HG03432 (cell line): ENCODE data around the gene TMEM181.
"Not testable (repeated sequence)": the region's sequence is repeated elsewhere in the genome, so short reads cannot be mapped to it uniquely, and the experiment has no call there.

Experiments used
- ATAC-seq: cut with Tn5 transposase; IDR thresholded peaks from one replicate; pipeline ENCODE4 v1.9.1; 2021; ENCODE audit warnings: mild to moderate bottlenecking, moderate library complexity; ENCODE audit not compliant: unreplicated experiment

Gene TMEM181

DNA sequence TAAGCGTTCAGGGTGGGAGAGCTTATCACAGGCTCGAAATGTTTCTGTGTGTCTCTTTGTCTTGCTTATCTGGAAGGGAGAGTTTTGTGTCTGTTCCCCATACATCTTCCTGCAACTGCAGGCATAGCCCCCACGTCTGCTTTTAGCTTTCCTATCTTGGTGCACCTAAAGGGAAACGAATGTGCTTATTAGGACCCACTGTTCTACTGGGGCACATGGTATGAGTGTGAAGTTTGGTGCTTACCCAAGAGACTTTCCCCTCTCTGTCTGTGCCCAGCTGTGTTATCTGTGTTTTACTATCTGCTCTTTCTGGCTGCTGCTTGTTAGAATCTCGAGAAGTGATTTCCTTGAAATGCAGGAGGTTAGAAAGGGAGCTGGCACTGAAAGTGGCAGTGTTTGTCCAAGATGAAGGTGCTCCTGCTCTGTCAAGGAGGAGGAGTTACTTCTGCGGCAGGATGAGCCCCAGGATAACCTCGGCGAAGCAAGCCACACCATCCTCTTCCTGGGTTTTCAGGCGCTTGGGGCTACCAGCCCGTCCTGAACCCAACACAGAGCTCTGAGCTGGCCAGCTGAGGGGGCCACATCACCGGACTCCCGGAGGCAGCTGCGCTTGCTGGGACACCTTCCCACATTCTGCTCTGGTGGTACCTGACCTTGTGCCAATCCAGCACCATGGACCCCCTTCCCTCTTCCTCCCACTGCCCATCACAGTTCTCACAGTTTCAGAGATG, 61.2 kb downstream of the TMEM181 start:
- no peak for ATAC-seq

DNA sequence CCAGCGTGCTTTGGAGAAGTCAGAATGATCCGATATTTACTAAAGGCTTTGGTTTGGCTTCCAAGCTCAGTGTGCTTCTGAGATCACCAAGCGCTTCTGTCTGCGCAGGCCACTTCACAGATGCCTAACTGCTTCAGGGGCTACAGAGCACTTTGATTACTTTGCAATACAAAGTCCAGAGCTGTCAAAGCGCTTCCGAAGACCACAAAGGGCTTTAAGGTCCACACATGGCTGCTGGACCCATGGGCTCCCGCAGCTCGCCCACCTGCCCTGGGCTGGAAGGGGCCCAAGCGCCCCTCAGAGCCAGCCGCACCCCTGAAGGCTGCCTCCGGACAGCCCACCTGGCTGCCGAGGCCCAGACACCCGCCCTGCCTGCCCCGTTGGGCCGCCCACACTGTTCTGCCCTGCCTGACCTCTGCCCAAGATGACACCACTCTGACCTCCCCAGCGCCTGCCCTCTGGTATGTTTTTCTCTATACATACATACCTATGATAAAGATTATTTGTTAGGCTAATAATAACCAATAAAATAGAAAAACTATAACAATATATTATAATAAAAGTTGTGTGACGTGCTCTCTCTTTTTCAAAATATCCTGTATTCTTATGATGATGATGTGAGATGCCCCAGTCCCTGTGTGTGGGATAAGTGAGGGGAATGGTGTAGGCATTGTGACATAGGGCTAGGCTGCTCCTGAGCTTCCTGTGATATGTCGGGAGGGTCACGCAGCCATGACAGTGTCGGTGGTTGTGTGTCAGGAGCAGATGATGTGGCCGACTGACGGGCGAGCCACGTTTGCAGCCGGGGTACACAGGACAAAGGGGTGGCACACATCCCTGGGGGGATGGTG, 62.0 kb downstream of the TMEM181 start:
- no peak for ATAC-seq

DNA sequence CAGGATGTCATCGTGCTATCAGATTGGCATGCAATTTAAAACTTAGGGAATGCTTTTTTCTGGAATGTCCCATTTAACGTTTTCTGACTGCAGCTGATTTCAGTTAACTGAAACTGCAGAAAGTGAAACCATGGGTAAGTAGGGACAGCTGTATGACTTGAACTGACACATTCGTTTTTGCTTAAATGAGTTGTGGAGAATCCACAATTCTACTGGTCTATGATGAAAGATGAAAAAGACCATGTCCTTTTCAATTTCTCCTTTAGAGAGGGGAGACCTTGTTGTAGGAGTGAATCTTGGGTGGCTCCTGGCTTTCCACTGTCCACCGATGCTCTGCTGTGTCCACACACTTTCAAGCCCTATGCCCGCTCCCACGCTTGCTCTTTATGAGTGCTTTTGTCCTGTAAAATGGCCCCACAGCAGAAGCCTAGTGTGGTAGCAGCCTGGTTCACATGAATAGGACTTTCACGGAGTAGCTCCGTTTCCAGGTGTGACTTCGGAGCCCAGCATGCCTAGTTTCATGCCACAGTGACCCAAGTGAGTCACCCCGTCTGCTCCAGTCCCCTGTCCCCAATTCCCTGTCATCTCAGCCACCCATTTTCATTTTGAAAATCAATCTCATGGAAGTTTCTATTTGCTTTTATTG, 62.8 kb downstream of the TMEM181 start:
- ATAC-seq, result no peak

DNA sequence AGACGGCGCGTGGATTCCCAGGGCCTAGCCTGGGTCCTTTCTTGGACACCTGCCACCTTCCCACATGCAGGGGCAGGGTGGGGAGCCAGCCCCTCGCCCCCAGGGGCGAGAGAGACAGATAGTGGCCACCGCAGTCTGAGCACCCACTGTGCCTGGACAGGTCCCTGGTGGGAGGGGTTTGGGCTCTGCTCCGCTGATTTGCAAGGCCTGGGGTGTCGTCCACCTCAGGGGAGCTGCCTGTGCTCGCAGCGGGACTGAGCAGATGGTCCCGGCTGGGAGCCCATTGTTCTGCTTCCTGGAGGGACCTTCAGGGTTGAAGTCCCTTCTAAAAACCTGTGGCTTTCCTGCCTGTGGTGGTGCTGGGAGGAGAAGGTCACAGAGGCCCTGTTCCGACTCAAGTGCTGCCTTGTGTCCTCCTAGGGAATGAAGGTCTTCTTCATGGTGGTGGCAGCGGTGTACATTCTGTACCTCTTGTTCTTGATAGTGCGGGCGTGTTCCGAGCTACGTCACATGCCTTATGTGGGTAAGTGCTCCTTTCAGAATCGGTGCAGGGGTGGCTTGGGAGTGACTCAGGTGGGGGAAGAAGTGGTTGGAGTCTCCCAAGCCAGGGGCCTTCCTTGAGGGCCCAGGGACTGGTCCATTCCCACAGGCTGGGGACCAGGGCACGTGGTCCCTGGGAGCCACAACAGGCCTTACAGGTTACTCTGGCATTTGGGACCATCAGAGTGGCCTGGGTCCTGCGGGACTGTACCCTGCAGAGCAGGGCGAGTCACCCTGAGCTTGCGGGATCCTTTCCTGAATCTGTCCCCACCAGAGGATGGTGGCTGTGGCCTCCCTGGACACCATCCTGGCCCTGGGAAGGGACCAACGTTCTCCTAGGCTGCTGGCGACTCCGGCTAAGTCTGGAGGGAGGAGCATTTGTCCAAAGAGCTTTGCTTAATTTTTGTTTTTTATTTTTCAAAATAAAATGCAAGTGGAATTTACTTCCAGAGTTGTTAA, 65.1 kb downstream of the TMEM181 start:
- no peak for ATAC-seq

DNA sequence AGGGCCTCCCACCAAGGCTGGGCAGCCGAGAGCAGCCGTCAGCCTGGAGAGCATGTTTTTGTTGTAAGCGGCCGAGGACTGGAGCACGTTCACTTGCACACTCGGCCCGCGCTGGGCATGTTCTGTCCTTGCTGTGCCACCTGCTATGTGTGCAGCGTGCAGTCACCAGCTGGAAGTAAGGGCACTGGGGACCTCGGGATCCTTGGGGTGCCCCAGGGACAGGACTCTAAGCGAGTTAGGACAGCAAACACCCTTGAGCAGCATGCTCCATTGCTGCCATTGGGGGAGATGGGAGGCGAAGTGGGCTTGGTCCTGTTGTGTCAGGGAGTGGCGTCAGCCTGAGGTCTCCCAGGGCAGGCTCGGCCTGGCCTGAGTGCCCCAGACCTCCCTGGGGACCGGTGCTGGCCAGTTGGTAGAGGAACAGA, 66.0 kb downstream of the TMEM181 start:
- ATAC-seq, result no peak

DNA sequence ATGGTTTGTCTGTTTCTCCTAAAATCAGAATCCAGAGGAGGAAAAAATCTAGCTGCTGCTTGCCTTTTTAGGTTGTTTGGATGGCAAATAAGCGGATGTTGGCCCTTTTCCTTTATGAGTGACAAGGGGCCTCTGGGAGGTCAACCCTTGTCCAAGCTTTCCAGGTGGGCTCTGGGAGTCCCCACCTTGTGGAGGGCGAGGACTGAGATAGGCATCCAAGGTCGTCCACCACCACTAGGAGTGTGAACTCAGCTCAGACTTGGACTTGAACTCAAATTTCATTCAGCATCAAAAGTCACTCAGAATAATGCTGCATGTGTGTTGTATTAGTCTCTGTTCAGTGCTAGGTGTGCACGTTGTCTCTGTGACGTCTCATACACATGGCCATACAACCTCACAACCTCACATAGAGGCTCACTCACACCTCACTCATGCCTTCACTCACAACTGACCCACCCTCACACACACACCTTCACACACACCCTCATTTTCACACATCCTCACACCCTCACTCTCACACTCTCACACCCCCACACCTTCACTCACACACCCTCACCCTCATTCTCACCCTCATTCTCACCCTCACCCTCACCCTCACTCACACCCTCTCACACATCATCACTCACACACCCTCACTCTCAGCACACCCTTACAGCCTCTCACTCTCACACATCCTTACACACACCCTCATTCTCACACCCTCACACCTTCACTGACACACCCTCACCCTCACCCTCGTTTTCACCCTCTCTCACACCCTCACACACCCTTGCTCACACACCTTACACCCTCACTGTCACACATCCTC, 66.7 kb downstream of the TMEM181 start:
- no peak for ATAC-seq

DNA sequence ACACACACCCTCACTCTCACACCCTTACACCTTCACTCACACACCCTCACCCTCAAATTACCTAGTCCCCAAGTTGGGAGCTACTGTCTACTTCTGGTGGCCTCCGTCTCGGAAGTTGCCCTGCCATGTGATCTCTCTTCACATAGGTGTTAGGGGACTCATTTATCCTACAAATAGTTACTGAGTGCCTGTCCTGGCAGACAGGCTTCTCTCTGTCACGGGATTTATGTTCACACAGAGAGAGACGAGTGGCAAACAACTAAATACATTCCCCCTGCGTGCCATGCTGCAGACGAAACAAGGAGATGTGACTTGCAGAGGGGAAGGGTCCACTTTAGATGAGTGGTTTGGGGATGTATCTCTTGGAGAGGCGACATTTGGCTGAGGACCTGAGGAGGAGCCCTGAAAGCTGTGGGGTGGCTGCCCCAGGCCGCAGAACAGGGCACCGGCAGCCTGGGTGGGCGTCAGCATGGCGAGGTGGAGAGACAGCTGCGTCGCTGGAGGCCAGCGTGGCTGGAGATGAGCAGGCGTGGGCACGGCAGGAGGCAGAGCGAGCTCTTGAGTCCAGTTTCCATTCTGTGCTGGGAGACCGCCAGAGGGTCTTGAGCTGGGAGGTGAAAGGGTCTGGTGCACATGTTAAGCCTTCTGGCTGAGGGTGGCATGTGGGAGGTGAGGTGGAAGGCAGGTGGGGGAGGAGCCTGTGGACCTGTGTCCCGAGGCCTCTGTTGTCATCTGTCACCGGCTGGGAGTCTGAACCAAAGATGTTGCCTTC, 67.5 kb downstream of the TMEM181 start:
- ATAC-seq, result no peak

DNA sequence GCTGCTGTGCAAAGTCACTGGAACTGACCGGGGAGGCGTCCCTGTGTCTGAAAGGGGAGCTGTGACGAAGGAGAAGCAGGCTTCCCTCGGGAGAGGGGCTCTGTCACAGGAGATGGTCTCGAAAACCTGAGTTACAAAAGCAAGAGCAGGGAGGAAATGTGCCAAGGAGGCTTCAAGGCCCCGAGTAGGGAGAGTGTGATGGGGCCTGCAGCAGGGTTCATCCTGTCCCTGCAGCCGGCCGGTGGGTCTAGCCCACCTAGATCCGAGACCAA, 68.0 kb downstream of the TMEM181 start:
- no peak for ATAC-seq

DNA sequence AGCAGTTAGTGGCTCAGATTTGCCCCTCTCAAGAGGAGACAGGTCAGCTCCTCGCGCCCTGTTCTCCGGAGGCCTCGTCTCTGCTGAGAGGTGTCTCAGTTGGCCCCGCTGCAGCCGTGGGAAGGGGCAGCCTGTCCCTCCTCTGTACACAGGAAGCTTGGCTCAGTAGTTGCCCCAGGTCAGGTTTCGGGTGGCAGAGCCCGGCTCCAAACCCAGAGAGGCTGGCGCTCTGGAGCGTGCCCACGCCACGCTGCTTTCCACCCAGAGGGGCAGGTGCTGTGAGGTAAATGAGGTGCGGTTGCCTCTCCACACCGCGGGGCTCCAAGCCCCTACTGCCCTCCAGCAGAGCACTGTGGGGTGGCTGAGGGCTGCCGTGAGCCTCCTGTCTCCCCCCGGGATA, 68.7 kb downstream of the TMEM181 start:
- no peak for ATAC-seq

DNA sequence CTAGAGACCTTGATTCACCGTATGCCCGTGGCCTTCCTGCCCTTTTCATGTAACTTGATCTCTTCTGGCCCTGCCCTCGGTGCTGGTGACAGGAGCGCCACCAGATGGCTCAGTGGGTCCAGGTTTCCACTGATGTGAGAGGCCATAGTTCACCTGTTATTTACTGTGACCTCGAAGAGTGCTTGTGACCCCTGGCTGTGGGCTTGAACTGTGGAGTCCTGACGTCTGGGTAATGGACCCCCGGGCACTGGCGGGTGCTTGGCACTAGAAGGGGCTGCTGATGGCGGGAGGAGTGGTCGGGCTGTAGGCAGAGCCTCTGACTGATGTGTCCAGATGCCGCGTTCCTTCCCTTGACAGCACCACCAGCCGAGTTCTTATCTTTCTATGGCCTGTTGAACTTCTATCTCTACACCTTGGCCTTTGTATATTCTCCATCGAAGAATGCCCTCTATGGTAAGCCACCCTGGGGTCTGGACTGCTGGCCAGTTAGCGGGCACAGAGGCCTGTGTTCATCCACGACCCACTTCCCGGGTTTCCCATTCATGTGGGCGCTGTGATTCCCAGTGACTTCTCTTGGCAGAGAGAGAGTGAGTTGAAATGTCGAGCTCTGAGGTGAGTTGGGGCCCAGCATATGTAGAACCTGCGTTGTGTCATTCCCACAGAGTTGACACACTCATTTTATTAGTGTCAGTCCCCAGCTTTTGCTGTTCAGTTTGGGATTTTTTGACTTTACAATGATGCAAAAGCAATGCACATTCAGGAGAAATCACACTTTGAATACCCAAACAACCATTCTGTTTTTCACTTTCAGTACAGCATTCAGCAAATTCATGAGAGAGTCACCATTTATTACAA, 69.7 kb downstream of the TMEM181 start:
- ATAC-seq, result no peak

DNA sequence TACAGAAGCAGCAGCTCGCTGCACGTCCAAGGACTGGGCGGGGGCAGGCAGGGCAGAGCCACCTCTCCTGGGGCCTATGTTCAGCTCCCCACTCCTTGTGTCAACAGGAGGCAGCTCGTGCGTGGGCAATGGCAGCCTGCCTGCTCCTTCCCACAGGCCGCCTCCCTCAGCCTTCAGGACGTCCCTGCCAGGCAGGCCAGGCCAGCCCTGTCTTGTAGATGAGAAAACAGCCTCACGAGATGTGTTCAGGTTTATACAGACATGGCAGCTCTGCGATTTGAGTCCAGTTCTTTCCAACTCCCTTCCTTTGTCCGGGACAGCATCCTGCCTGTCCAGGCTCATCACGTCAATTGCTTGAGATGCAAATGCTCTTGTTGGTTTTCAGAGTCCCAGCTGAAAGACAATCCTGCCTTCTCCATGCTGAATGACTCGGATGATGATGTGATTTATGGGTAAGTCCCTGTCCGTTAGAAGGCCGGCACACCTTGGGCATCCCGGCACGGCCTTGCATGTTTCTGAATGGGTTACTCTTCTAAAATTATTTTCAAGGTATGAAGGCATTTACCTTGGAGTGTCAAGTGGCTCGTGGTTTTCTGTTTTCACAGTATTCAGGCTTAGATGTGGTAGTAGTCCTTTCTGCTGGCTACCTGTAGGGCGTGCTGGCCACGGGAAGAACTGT, 71.2 kb downstream of the TMEM181 start:
- ATAC-seq, result no peak

DNA sequence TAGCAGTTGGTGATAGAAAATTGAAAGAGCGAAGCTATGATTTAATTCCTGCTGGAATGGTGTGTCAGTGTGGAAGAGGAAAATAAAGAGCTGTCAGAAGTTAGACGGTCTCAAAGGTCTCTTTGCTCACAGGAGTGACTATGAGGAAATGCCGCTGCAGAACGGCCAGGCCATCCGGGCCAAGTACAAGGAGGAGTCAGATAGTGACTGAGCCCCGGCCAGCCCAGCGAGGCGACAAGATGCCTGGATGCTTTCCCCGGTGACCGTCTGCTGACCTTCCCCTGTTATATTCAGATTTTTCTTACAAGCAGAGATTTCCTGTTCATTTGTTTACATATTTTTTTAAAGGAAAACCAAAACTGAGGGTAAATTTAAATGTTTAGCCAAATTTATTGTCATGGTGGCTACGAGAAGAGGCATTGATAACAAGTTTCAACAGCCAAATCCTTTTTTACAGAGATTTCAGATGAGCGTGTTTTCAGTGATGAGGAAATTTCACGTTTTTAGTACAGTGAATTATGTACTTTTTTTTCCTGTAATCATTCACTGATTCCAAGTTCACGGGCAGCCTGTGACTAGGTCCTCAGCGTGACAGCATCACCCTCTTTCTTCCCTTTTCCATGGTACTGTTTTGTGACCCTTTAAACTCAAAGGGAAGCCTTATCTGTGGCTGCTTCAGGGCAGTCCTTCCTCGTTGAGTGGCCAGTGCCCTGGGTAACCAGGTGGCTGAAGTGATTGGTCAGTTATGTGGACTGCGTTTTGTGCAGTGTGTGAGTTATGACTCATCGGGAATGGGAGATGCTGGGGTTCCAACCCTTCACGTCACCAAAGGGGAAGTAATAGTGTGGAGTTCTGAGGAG, 72.0 kb downstream of the TMEM181 start:
- no peak for ATAC-seq

DNA sequence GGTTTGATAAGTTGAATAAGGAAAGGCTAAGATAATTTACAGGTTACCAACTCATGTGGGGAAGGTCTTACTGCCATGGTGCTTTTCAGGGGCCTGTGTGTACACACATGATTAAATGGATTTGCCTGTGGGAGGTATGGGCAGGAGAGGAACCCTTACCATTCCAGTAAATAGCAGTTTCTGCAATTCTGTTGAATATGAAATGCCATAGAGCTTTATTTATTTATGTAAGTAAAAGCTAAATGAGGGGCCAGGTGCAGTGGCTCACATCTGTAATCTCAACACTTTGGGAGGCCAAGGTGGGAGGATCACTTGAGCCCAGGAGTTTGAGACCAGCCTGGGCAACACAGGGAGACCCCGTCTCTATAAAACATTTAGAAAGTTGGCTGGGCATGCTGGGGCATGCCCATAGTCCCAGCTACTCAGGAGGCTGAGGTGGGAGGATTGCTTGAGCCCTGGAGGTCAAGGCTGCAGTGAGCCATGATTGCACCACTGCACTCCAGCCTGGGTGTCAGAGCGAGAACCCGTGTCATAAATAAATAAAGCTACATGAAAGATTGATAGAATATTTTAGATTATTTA, 72.7 kb downstream of the TMEM181 start:
- not testable (repeated sequence) for ATAC-seq

DNA sequence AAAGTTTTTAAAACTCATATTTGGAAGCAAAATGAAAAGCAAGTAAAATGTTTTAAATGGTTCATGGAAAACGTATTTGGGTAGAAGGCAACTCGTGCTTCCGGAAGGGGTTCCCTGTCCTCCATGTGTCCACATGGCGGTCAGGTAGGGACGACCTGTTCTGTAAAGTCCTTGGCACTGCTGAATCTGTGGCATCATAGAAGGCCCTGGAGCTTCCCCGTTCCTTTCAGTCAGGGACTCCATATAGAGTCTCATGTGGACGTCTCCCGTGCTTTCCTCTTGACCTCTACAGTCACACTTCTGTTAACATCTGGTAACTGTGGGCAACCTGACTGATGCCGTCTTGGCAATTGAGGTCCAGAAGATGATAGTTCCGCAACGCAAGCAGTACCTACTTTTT, 73.2 kb downstream of the TMEM181 start:
- no peak for ATAC-seq

DNA sequence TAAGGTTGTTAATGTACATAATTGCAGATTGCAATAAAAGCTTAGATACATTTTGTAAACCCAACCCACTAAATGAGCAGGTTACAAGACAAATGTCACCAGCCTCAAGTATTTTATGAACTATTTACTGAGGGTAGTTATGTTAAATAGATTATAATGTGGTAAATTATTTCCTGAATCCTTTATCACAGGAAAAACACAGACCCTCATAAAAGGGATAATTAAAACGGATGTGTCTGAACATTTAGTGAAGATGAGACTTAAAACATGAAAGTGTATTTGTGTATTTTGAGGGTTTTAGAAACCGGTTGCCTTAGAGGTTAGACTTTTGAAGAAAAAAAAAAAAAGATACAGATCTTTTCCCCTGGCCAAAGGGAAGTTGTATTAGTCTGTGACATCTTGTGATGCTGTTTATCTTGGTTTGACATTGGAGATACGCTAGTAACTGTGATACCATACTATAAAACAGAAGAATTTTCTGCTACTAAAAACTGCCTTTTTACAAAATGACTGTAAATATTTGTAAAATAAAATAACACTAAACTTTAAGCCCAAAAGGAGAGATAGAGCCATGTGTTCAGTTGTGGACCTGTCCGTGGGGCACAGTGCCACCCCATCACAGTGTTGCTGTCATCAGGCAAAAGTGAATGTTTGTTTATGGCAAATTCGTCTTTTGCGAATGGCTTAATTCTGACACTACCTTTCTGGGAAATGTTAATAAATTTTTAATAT, 75.0 kb downstream of the TMEM181 start:
- no peak for ATAC-seq
